ENCODE measurements around the gene C10orf67.

C10orf67 gene

GRCh38 chr10:23158370-23158769, 186.2 kb downstream of the C10orf67 start:
- DNase-seq, result peak; percentile 7

- no peak for DNase-seq
These were observed 186.8 kb downstream of the C10orf67 start for GRCh38 chr10:23157691-23158369.

GRCh38 chr10:23157239-23157681, 187.3 kb downstream of the C10orf67 start:
- no peak for DNase-seq

- no peak for DNase-seq
These were observed 188.0 kb downstream of the C10orf67 start for GRCh38 chr10:23156447-23157150.

GRCh38 chr10:23155169-23155568, 189.4 kb downstream of the C10orf67 start:
- DNase-seq, result no peak
